HG02642 (cell line): ENCODE results near the gene HAPLN3.
A peak's percentile ranks its signal among the peaks of the same experiment; 100 is the strongest.

ENCODE experiments used
- ATAC-seq: cut with Tn5 transposase; IDR thresholded peaks from one replicate; pipeline ENCODE4 v1.9.1; 2021; ENCODE audit warnings: mild to moderate bottlenecking; ENCODE audit not compliant: unreplicated experiment, poor library complexity

HAPLN3 gene

GRCh38 chr15:88897456-88898194 is 2.3 kb upstream of the HAPLN3 start:
- ATAC-seq = no peak

- no peak for ATAC-seq
Measured at GRCh38 chr15:88897142-88897455, 1.8 kb upstream of the HAPLN3 start.

- ATAC-seq = no peak
Measured at GRCh38 chr15:88896333-88897033, 1.1 kb upstream of the HAPLN3 start.

GRCh38 chr15:88894348-88894818 is 961 bp downstream of the HAPLN3 start:
- peak; percentile 54 for ATAC-seq

- no peak for ATAC-seq
Measured at GRCh38 chr15:88891540-88892254, 3.6 kb downstream of the HAPLN3 start.

- ATAC-seq = no peak
Measured at GRCh38 chr15:88890495-88890894, 4.8 kb downstream of the HAPLN3 start.

- ATAC-seq = no peak
Measured at GRCh38 chr15:88888719-88889118, 6.6 kb downstream of the HAPLN3 start.

- ATAC-seq = no peak
Measured at GRCh38 chr15:88887068-88887580, 8.2 kb downstream of the HAPLN3 start.

GRCh38 chr15:88882785-88883184 is 12.6 kb downstream of the HAPLN3 start:
- no peak for ATAC-seq

GRCh38 chr15:88881775-88882174 is 13.6 kb downstream of the HAPLN3 start:
- no peak for ATAC-seq

GRCh38 chr15:88880944-88881740 is 14.2 kb downstream of the HAPLN3 start:
- no peak for ATAC-seq

GRCh38 chr15:88878720-88879184 is 16.6 kb downstream of the HAPLN3 start:
- ATAC-seq = no peak

- ATAC-seq = no peak
Measured at GRCh38 chr15:88877906-88878305, 17.4 kb downstream of the HAPLN3 start.

- no peak for ATAC-seq
Measured at GRCh38 chr15:88877415-88877814, 17.9 kb downstream of the HAPLN3 start.

GRCh38 chr15:88876573-88876972 is 18.8 kb downstream of the HAPLN3 start:
- ATAC-seq = no peak

- ATAC-seq = no peak
Measured at GRCh38 chr15:88874684-88875083, 20.7 kb downstream of the HAPLN3 start.

- no peak for ATAC-seq
Measured at GRCh38 chr15:88874275-88874674, 21.1 kb downstream of the HAPLN3 start.

- no peak for ATAC-seq
Measured at GRCh38 chr15:88873786-88874185, 21.6 kb downstream of the HAPLN3 start.

- no peak for ATAC-seq
Measured at GRCh38 chr15:88872706-88873105, 22.6 kb downstream of the HAPLN3 start.

- ATAC-seq = no peak
Measured at GRCh38 chr15:88872106-88872505, 23.2 kb downstream of the HAPLN3 start.
